ENCODE measurements around the gene CACNA2D3.

The CACNA2D3 gene

DNA sequence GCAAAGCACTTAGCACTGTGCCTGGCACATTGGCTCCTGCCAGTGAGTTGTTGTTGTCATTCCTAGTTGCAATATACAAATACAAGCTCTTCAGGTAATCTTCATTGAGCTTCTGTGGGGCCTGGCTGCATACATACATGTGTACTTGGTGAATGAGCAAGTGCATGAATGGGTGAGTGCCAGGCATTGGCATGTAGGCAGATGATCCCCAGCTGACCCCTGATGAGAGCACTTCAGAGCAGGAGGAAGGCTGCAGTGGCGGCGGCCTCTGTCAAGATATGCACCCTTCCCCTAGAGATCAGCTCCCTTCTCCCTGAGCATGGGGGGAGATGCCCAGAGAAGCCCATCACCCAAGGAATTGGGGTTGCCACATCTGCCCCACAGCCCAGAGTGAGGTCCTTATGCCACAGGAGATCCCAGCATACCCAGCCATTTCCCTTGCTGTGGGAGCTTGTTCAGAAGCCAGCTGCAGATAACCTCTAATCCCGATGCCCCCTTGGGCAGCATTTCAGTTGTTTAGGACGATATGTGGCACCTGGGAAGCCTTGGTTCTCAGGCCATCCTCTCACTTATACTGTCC lies 8.8 kb downstream of the CACNA2D3 start:
- 87 to 90% methylated on average over 3 to 4 of the region's 4 CpGs for WGBS, 2 experiments (ENCODE audit: insufficient coverage in 2 of 2)
- no peaks in the 10 kb centered on the region for H3K36me3 ChIP-seq (ENCODE audit: control insufficient read depth, insufficient read depth, low read length)
- H3K27ac ChIP-seq (ENCODE audit: low read depth, low read length, severe bottlenecking), result no peak overlapping the region
- no peaks in the 10 kb centered on the region for H3K4me1 ChIP-seq (ENCODE audit: control insufficient read depth, insufficient read depth, low read length, poor library complexity, severe bottlenecking)
- no peaks in the 10 kb centered on the region for H3K9me3 ChIP-seq (ENCODE audit: control insufficient read depth, low read length)
- H3K4me3 ChIP-seq (ENCODE audit: extremely low read depth, insufficient read depth, low read length, poor library complexity, severe bottlenecking), result no peak overlapping the region

DNA sequence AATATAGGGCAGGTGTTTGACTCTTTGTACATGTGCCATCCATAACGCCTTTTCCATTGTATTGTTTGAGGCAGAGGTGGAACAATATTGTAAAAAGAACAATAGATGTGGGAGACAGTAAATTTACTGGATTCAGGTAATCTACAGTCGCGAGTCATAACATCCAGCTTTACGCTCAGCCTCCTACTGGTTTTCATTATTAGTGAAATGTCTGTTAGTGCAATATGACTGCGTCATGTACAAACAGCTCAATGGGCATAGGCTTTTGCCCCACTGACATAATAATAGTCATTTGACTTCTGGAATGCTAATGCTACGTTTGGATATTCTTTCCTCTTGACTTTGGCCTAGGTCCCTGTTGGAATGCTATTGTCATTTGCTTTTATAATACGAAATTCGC lies 9.5 kb downstream of the CACNA2D3 start:
- Histone ChIP-seq H3K27ac (ENCODE audit: low read depth, low read length, severe bottlenecking) (no peak overlapping the region), H3K9me3 (ENCODE audit: control insufficient read depth, low read length) (no peaks in the 10 kb centered on the region), H3K36me3 (ENCODE audit: control insufficient read depth, insufficient read depth, low read length) (no peaks in the 10 kb centered on the region), H3K4me3 (ENCODE audit: extremely low read depth, insufficient read depth, low read length, poor library complexity, severe bottlenecking) (no peak overlapping the region), H3K4me1 (ENCODE audit: control insufficient read depth, insufficient read depth, low read length, poor library complexity, severe bottlenecking) (no peaks in the 10 kb centered on the region)
- 86 to 90% methylated on average over 3 to 5 of the region's 8 CpGs for WGBS, 2 experiments (ENCODE audit: insufficient coverage in 2 of 2)

DNA sequence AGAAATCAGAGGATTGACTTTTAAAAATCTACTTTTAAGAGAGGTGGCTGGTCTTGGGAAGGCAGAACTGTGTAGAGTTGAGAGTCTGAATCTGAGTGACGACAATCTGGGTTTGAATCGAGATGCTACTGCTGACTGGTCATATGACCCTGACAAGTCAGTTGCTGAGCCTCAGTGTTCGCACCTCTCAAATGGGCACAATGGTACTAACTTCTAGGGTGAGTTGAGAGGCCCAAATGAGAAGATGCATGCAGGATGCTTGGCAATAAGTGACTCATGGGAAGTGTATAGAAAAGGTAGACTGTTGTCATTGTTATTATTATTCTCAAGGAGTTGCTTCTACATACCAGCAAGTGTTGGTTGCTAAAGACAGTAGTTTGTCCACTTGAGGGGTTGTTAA lies 10.3 kb downstream of the CACNA2D3 start:
- no peaks in the 10 kb centered on the region for H3K9me3 ChIP-seq (ENCODE audit: control insufficient read depth, low read length)
- H3K36me3 ChIP-seq (ENCODE audit: control insufficient read depth, insufficient read depth, low read length), result no peaks in the 10 kb centered on the region
- H3K4me3 ChIP-seq (ENCODE audit: extremely low read depth, insufficient read depth, low read length, poor library complexity, severe bottlenecking), result no peak overlapping the region
- H3K27ac ChIP-seq (ENCODE audit: low read depth, low read length, severe bottlenecking), result no peak overlapping the region
- H3K4me1 ChIP-seq (ENCODE audit: control insufficient read depth, insufficient read depth, low read length, poor library complexity, severe bottlenecking), result no peaks in the 10 kb centered on the region
- 93 to 97% methylated on average over 3 of the region's 3 CpGs for whole genome bisulfite sequencing, 2 experiments (ENCODE audit: insufficient coverage in 2 of 2)

DNA sequence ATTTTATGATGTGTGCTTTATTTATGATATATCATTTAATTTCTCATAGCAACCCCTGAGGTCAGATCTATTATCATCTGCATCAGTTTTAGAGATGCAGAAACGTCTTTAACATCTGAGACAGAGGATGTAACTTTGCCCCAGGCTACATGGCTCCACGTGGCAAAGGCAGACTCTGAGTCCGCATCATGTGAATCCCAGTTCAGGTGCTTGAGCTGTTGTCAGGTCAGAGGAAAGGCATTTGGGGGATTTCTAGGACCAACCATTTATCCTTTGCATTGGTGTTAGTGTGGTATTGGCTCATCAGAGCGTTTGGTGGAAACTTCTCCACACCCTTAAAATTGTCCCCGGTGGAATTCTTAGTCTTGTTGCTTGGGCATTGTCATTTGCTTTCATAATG lies 10.8 kb downstream of the CACNA2D3 start:
- H3K9me3 ChIP-seq (ENCODE audit: control insufficient read depth, low read length), result no peaks in the 10 kb centered on the region
- 49 to 62% methylated on average over 3 of the region's 5 CpGs for WGBS, 2 experiments (ENCODE audit: insufficient coverage in 2 of 2)

DNA sequence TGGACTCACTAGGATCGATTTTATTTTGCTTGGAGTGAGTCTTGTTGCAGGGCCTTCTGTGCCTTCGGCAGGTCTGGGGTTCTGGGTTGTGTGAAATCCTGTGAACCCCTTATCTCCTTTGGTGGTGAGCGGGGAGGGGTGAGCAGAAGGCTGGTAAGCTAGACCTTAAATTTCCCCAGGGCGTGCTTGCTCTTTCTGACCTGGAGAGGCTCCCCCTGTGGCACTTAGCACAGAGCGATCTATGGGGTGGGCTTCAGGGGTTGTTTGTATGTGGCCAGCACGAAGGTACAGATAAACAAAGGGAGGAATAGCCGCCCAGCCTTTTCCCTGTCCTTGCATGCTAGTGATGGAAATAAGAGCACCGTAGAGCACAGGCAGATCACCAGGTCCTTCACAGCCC lies 11.8 kb downstream of the CACNA2D3 start:
- Histone ChIP-seq H3K4me3 (ENCODE audit: extremely low read depth, insufficient read depth, low read length, poor library complexity, severe bottlenecking) (no peak overlapping the region), H3K36me3 (ENCODE audit: control insufficient read depth, insufficient read depth, low read length) (no peaks in the 10 kb centered on the region), H3K4me1 (ENCODE audit: control insufficient read depth, insufficient read depth, low read length, poor library complexity, severe bottlenecking) (no peaks in the 10 kb centered on the region), H3K27ac (ENCODE audit: low read depth, low read length, severe bottlenecking) (no peak overlapping the region), H3K9me3 (ENCODE audit: control insufficient read depth, low read length) (no peaks in the 10 kb centered on the region)
- 84 to 87% methylated on average over 7 to 8 of the region's 8 CpGs for WGBS, 2 experiments (ENCODE audit: insufficient coverage in 2 of 2)

More for the DNA sequence above, 10.8 kb downstream of the CACNA2D3 start:
- Histone ChIP-seq H3K36me3 (ENCODE audit: control insufficient read depth, insufficient read depth, low read length) (no peaks in the 10 kb centered on the region), H3K27ac (ENCODE audit: low read depth, low read length, severe bottlenecking) (no peak overlapping the region), H3K4me1 (ENCODE audit: control insufficient read depth, insufficient read depth, low read length, poor library complexity, severe bottlenecking) (no peaks in the 10 kb centered on the region), H3K4me3 (ENCODE audit: extremely low read depth, insufficient read depth, low read length, poor library complexity, severe bottlenecking) (no peak overlapping the region)

DNA sequence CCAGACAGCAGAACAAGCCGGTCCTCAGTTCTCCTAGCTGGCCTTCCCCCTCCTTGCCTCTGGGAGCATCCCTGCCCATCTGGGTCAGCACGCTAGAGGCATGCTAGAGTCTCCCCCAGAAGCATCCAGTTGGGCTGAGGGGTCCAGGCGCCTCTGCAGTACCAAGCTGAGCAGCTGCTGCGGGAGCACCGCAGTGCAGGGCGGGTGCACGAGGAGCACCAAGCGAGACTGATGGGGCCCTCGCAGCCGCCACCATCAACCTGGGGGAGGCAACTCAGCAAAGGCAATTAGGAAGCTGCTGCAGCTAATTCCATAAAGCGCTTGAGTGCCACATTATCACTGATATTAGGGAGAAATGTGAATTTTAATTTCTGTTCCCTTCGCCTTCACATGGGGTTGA lies 12.4 kb downstream of the CACNA2D3 start:
- Histone ChIP-seq H3K27ac (ENCODE audit: low read depth, low read length, severe bottlenecking) (no peak overlapping the region), H3K36me3 (ENCODE audit: control insufficient read depth, insufficient read depth, low read length) (no peaks in the 10 kb centered on the region), H3K4me3 (ENCODE audit: extremely low read depth, insufficient read depth, low read length, poor library complexity, severe bottlenecking) (no peak overlapping the region), H3K4me1 (ENCODE audit: control insufficient read depth, insufficient read depth, low read length, poor library complexity, severe bottlenecking) (no peaks in the 10 kb centered on the region), H3K9me3 (ENCODE audit: control insufficient read depth, low read length) (no peaks in the 10 kb centered on the region)
- 87 to 94% methylated on average over 11 to 12 of the region's 12 CpGs for WGBS, 2 experiments (ENCODE audit: insufficient coverage in 2 of 2)

DNA sequence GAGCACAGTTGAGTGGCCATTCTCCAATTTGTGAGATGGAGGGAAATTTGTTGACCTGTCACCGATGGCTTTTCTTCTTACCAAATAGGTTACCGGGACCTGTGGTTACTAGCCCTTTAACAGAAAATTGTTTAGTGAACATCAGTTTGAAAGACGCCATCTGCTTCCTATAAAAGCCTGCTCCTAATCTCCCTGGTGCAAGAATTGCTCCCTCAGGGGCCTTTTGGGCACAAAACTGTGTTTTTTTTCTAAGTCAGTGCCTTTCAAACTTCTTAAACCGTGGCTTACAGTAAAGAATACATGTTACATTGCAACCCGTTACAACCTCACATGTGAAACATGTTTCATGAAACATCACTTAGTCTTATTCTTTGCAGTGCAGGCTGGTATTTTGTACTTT lies 15.0 kb downstream of the CACNA2D3 start:
- 79 to 93% methylated on average over 3 to 5 of the region's 5 CpGs for WGBS, 2 experiments (ENCODE audit: insufficient coverage in 2 of 2)

DNA sequence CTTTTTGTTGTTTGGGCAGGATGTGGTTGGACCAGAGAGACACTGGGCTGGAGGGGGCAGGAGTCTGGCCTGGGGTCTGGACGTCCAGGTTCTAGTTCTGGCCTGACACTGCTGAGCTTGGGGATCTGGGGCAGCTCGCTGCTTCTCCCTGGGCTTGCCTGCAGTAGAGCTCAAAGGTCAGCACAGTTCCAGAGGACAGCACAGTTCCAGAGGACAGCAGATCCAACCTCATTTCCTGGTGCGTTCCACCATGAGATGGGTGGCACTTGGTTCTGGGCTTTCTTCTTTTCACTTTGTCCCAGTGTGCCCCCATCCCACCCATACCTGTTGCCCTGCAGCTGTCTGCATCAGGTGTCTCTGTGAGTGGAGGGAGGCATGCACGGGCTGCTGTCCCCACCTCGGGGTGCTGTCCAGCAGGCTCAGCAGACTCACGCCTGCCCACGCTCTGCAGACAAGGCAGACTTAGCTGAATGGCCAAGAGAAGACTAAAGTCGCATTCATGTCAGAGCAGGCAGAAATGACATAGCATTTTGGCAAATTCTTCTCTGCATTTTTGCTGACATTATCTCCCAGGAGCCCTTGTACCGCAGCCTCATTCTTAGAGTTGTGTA lies 16.7 kb downstream of the CACNA2D3 start:
- no peak overlapping the region for H3K4me3 ChIP-seq (ENCODE audit: extremely low read depth, insufficient read depth, low read length, poor library complexity, severe bottlenecking)
- no peaks in the 10 kb centered on the region for H3K9me3 ChIP-seq (ENCODE audit: control insufficient read depth, low read length)
- no peak overlapping the region for H3K27ac ChIP-seq (ENCODE audit: low read depth, low read length, severe bottlenecking)
- no peaks in the 10 kb centered on the region for H3K36me3 ChIP-seq (ENCODE audit: control insufficient read depth, insufficient read depth, low read length)
- 80 to 87% methylated on average over 8 of the region's 9 CpGs for WGBS, 2 experiments (ENCODE audit: insufficient coverage in 2 of 2)
- no peaks in the 10 kb centered on the region for H3K4me1 ChIP-seq (ENCODE audit: control insufficient read depth, insufficient read depth, low read length, poor library complexity, severe bottlenecking)

More for the DNA sequence above, 15.0 kb downstream of the CACNA2D3 start:
- Histone ChIP-seq H3K36me3 (ENCODE audit: control insufficient read depth, insufficient read depth, low read length) (no peaks in the 10 kb centered on the region), H3K4me1 (ENCODE audit: control insufficient read depth, insufficient read depth, low read length, poor library complexity, severe bottlenecking) (no peaks in the 10 kb centered on the region), H3K27ac (ENCODE audit: low read depth, low read length, severe bottlenecking) (no peak overlapping the region), H3K4me3 (ENCODE audit: extremely low read depth, insufficient read depth, low read length, poor library complexity, severe bottlenecking) (no peak overlapping the region), H3K9me3 (ENCODE audit: control insufficient read depth, low read length) (no peaks in the 10 kb centered on the region)

DNA sequence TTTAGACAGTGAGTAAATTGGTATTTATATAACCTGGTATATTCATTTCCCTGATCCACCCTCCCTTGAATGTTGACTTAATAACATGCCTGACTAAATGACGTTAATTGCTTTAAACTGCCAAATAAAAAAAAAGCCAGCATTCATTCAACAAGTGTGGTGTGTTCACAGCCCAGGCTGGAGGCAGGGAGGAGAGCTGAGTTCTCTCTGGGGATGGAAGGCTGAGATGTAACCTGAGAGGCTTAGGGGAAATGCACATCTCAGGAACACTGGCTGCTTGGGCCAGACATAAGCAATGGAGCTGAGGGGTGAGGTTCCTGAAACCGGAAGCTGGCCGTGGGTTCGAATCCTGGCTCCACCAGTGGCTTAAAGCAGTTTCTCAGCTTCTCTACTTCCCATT lies 17.3 kb downstream of the CACNA2D3 start:
- H3K4me3 ChIP-seq (ENCODE audit: extremely low read depth, insufficient read depth, low read length, poor library complexity, severe bottlenecking), result no peak overlapping the region
- H3K4me1 ChIP-seq (ENCODE audit: control insufficient read depth, insufficient read depth, low read length, poor library complexity, severe bottlenecking), result no peaks in the 10 kb centered on the region
- WGBS, 2 experiments (ENCODE audit: insufficient coverage in 2 of 2), result no CpG with 5 or more reads among the region's 4 CpGs
- H3K9me3 ChIP-seq (ENCODE audit: control insufficient read depth, low read length), result no peaks in the 10 kb centered on the region
- no peak overlapping the region for H3K27ac ChIP-seq (ENCODE audit: low read depth, low read length, severe bottlenecking)
- H3K36me3 ChIP-seq (ENCODE audit: control insufficient read depth, insufficient read depth, low read length), result no peaks in the 10 kb centered on the region

DNA sequence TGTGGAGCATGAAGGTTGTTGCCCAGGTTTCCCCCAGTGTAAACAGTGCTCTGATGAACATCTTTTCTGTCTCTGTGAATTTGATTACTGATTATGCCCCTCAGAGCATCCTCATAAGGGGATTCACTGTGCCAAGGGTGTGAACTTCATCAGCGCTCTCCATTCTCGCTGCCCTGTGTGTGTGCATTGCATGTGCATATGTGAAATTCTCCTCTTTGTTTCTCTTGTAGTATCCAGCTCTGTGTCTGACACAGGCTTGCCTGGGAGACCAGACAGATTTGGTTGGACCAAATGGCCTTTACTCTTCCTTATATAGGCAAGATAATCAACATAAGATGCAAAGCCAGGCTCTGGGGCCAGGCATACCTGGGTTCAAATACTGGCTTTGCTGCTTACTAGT lies 21.9 kb downstream of the CACNA2D3 start:
- no peak overlapping the region for H3K4me3 ChIP-seq (ENCODE audit: extremely low read depth, insufficient read depth, low read length, poor library complexity, severe bottlenecking)
- WGBS, 2 experiments (ENCODE audit: insufficient coverage in 2 of 2), result 80 to 92% methylated on average over 1 to 2 of the region's 2 CpGs
- H3K27ac ChIP-seq (ENCODE audit: low read depth, low read length, severe bottlenecking), result no peak overlapping the region
- H3K36me3 ChIP-seq (ENCODE audit: control insufficient read depth, insufficient read depth, low read length), result no peaks in the 10 kb centered on the region
- H3K9me3 ChIP-seq (ENCODE audit: control insufficient read depth, low read length), result no peaks in the 10 kb centered on the region
- no peaks in the 10 kb centered on the region for H3K4me1 ChIP-seq (ENCODE audit: control insufficient read depth, insufficient read depth, low read length, poor library complexity, severe bottlenecking)

DNA sequence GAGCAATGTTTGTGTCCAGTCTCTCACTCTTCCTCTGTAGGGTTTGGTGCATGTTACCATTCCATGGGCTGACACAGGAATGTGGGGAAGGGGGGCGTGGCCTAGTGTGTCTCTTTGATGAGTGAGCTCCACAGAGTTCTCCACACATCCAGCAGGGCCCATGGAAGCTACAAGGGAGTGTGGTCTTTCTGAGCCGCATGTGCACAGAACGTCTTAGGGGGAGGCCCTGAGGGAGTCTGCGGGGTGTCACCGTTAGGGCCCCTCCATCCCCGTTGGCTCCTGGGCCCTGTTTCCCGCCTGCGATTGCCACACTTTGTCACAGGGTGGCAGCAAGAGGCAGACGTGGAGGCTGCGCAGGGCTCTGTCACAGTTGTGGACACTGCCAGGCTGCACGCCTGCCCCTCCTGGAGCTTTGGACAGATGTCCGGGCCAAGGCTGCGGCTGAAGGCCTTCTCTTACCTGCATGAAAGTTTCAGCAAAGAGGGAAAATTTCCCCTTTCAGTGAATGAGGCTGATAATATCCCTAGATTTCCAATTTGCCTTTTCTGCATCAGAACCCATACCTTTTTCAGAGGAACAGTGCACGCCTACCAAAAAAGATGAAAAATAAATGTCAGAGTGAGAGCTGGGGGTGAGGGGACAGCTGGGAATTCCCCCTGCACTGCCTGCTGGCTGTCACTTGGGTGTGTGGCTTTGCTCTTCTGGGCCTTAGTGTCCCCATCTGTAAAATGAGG lies 24.3 kb downstream of the CACNA2D3 start:
- Histone ChIP-seq H3K27ac (ENCODE audit: low read depth, low read length, severe bottlenecking) (no peak overlapping the region), H3K9me3 (ENCODE audit: control insufficient read depth, low read length) (no peaks in the 10 kb centered on the region), H3K36me3 (ENCODE audit: control insufficient read depth, insufficient read depth, low read length) (no peaks in the 10 kb centered on the region), H3K4me3 (ENCODE audit: extremely low read depth, insufficient read depth, low read length, poor library complexity, severe bottlenecking) (no peak overlapping the region), H3K4me1 (ENCODE audit: control insufficient read depth, insufficient read depth, low read length, poor library complexity, severe bottlenecking) (no peaks in the 10 kb centered on the region)
- 18 to 20% methylated on average over 11 of the region's 14 CpGs for WGBS, 2 experiments (ENCODE audit: insufficient coverage in 2 of 2)

Measured in mesodermal cell (in vitro differentiated cells).